ENCODE data around the gene CA9. TPM values are rescaled to one million over a fixed set of nuclear protein-coding genes. Genes with fewer than 3 reads are reported as not detected.

Gene CA9
- total RNA-seq, 1 donor from 2014 or later: 0.82 TPM

GRCh38 chr9:35717132-35717870 lies 43.6 kb downstream of the CA9 start:
- DNase-seq: no peak

- no peak for DNase-seq
Observed at GRCh38 chr9:35718721-35719511, 45.2 kb downstream of the CA9 start.

GRCh38 chr9:35719546-35719945 lies 45.8 kb downstream of the CA9 start:
- no peak for DNase-seq

DNA sequence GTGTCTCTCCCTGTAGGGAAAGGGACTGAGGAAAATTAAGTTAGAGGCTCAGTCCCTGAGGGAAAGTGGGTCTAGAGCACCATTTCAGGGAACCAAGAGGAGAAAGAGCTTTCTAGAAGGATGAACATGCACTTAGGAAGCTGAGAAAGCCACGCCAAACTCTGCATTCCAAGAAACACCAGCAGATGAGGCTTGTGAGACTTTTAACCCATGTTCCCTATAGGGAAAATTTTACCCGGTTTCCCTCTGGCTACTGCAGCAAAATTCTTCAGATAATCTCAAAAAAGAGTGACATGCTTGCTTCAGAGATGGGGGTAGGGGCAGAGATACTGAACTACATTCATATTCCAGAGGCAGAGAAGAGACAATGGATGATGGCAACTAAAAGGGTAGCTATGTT lies 49.7 kb downstream of the CA9 start:
- no peak for DNase-seq

- DNase-seq: no peak
Observed at GRCh38 chr9:35723908-35724307, 50.2 kb downstream of the CA9 start.

GRCh38 chr9:35725362-35725761 lies 51.6 kb downstream of the CA9 start:
- DNase-seq: no peak

DNA sequence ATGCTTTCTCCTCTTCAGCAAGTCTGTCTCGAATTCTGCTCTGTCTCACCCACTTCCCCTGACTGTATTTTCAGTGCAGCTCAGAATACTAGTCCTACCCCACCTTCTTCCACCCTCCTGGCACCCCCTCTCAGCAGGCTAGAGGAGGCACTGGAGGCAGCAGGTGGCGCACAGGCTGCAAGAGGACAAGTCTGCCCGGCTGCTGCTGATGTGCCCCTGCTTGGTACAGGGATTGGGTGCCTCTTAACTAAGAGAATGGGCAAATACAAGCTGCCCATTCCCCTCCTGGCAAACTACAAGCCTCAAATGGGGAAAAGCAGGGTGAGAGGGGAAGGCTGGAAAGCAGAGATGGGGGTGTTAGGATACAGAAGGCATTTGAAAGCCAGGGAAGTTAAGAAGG lies 53.2 kb downstream of the CA9 start:
- DNase-seq: peak; percentile 51

- DNase-seq: no peak
Observed at GRCh38 chr9:35727676-35728040, 53.9 kb downstream of the CA9 start.

GRCh38 chr9:35728041-35728971 lies 54.6 kb downstream of the CA9 start:
- DNase-seq: peak; percentile 79

DNA sequence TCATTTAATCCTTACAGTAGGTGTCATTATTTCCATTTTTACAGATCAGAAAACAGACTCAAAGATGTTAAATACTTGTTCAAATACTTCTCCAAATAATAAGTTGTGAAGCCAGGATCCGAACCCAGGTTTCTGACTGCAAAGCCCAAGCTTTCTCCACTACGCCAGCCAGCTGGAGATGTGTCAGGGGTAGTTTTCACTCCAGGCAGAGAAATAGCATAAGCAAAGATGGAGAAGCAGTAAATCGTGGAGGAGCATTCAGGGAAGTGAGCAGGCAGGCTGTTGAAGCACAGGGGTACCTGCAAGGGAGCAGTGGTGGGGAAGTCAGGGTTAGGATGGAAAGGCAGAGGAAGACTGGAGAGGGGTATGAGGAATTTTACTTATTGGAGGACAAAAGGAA lies 55.4 kb downstream of the CA9 start:
- DNase-seq: no peak

GRCh38 chr9:35729700-35730485 lies 56.2 kb downstream of the CA9 start:
- DNase-seq: peak; percentile 49

DNA sequence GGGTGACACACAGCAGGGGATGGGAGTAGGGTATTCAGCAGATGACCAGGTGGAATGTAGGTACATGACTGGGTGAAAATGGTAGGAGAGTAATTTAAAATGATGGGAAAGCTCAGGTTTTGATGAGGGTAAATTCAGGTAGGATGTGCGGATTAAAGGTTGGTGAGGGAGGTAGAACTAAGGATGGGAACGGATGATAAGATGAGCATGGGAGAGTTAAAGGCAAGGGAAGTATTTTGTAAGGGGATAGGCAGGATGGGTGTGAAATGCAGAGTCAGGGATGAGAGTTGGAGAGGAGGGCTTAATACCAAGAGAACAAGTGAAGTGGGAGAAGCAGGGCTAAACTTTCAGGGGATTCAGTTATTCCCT lies 56.7 kb downstream of the CA9 start:
- no peak for DNase-seq

Small RNA genes lying within 50 kb of the gene (small RNA-seq; reads per million reads assigned to genes)
- gene RMRP (ENCODE audit: low replicate concordance) (not detected), gene RN7SL22P (ENCODE audit: low replicate concordance) (not detected)

Other genes with a start within 250 kb of the CA9 start
- 37.5 TPM for gene RUSC2, start 183.8 kb upstream of the CA9 start, total RNA-seq
- 15.8 TPM for gene TESK1, start 68.7 kb upstream of the CA9 start, total RNA-seq
- 1.7 TPM for gene CD72, start 55.5 kb upstream of the CA9 start, total RNA-seq
- gene SIT1, start 23.0 kb upstream of the CA9 start, total RNA-seq: not detected
- gene RMRP, start 15.9 kb upstream of the CA9 start, total RNA-seq: 2,887 TPM
- 16.9 TPM for gene CCDC107, start 15.6 kb upstream of the CA9 start, total RNA-seq
- 1.0 TPM for gene ARHGEF39, start 8.7 kb upstream of the CA9 start, total RNA-seq
- gene TPM2, start 16.0 kb downstream of the CA9 start, total RNA-seq: 3,889 TPM
- gene TLN1, start 58.3 kb downstream of the CA9 start, total RNA-seq: 210 TPM
- 20.3 TPM for gene CREB3, start 58.7 kb downstream of the CA9 start, total RNA-seq
- gene GBA2, start 75.3 kb downstream of the CA9 start, total RNA-seq: 43.6 TPM
- 16.7 TPM for gene RGP1, start 75.4 kb downstream of the CA9 start, total RNA-seq
- gene MSMP, start 80.3 kb downstream of the CA9 start, total RNA-seq: not detected
- gene NPR2, start 117.7 kb downstream of the CA9 start, total RNA-seq: 24.5 TPM
- 3.7 TPM for gene SPAG8, start 138.3 kb downstream of the CA9 start, total RNA-seq
- 18.1 TPM for gene HINT2, start 141.1 kb downstream of the CA9 start, total RNA-seq
- gene FAM221B, start 154.8 kb downstream of the CA9 start, total RNA-seq: not detected
- 8.2 TPM for gene TMEM8B, start 155.3 kb downstream of the CA9 start, total RNA-seq
- not detected for gene OR13J1, start 196.5 kb downstream of the CA9 start, total RNA-seq
- not detected for gene HRCT1, start 232.3 kb downstream of the CA9 start, total RNA-seq
- gene SPAAR, start 235.6 kb downstream of the CA9 start, total RNA-seq: 1.8 TPM

Data from tongue (tissue), 3 donors.